GM12865 (cell line): ENCODE measurements around the gene FRK.

Source experiments
- DNase-seq: peaks from one replicate; pipeline ENCODE4 v3.0.0; 2010; ENCODE audit warnings: low read depth
- H3K4me3 ChIP-seq: 2 replicates; pipeline ENCODE4 v1.5.1; 2011; ENCODE audit warnings: mild to moderate bottlenecking, low read depth, low read length, control low read depth
- TF ChIP-seq, protein P1 (sequence below): IDR thresholded peaks from 2 replicates; pipeline ENCODE4 v1.5.1; 2011; ENCODE audit warnings: low read length, control low read depth, low read depth, inconsistent platforms; ENCODE audit not compliant: insufficient read depth; ENCODE audit errors: missing control alignments

FRK gene

DNA sequence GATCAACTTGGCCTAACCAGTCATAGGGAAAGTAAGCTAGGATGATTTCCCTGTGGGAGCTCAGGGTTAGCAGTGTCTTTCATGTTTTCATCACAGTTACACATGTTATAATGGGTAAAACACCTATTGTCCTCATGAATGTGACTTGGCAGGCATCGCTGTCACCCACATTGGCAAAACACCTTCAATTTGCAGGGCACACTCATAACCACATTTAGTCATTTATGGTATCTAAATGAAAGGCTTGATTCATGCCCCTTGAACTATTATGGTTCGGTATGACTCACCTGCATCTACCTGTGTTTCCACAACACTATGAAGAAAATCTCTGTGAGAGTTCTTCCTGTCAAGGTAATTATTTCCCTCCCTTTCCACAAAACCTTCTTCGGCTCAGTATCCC is 49.2 kb downstream of the FRK start:
- TF ChIP-seq, protein P1, sequence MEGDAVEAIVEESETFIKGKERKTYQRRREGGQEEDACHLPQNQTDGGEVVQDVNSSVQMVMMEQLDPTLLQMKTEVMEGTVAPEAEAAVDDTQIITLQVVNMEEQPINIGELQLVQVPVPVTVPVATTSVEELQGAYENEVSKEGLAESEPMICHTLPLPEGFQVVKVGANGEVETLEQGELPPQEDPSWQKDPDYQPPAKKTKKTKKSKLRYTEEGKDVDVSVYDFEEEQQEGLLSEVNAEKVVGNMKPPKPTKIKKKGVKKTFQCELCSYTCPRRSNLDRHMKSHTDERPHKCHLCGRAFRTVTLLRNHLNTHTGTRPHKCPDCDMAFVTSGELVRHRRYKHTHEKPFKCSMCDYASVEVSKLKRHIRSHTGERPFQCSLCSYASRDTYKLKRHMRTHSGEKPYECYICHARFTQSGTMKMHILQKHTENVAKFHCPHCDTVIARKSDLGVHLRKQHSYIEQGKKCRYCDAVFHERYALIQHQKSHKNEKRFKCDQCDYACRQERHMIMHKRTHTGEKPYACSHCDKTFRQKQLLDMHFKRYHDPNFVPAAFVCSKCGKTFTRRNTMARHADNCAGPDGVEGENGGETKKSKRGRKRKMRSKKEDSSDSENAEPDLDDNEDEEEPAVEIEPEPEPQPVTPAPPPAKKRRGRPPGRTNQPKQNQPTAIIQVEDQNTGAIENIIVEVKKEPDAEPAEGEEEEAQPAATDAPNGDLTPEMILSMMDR = no peak
- H3K4me3 ChIP-seq = no peak overlapping the region
- DNase-seq = peak; percentile 80

DNA sequence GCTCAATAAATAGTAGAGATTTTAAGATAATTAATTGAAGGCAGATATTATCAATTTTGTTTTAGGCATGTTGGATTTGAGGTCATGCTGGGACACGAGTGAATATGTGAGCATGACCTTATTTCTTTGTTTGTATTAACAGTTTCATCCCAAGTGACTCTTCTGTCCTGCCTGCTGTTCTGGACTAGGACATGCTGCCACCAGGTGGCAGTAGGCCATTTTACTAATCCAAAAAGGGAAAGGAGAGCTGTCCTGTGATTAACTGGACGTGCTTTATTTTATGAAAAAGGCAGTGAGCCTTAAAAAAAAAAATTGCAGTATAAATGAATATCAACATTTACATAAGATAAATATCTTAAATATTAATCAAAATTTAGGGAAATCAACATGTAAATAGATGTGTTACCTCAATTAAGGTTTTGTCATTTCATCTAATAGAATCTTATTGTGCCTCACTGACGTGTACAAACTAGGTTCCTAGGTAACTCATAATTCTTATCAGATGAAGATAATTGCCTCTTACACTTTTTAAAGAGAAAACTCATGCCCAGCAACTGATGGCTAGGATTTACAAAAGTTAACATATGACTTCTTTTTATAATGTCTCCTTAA is 49.8 kb downstream of the FRK start:
- TF ChIP-seq, protein P1 = peak; percentile 74
- H3K4me3 ChIP-seq = no peak overlapping the region
- DNase-seq = peak; percentile 81

DNA sequence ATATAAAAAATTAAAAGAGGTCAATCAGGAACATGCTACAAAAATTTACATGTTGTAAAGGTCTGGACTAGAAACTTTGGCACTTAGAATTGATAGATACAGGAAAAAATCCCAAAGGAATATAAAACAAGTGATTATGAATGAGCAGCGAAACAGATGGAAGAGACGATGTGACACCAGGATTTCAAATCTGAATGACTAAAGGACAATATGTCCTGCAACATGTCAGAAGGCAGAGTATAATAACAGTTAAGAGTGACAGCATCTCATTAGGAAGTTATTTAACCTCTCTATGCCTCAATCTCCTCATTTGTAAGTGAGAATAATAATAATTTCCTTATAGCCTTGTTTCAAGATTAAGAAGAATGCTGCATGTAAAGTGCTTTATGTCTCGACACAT is 50.3 kb downstream of the FRK start:
- no peak overlapping the region for H3K4me3 ChIP-seq
- TF ChIP-seq, protein P1 = no peak
- DNase-seq = no peak

DNA sequence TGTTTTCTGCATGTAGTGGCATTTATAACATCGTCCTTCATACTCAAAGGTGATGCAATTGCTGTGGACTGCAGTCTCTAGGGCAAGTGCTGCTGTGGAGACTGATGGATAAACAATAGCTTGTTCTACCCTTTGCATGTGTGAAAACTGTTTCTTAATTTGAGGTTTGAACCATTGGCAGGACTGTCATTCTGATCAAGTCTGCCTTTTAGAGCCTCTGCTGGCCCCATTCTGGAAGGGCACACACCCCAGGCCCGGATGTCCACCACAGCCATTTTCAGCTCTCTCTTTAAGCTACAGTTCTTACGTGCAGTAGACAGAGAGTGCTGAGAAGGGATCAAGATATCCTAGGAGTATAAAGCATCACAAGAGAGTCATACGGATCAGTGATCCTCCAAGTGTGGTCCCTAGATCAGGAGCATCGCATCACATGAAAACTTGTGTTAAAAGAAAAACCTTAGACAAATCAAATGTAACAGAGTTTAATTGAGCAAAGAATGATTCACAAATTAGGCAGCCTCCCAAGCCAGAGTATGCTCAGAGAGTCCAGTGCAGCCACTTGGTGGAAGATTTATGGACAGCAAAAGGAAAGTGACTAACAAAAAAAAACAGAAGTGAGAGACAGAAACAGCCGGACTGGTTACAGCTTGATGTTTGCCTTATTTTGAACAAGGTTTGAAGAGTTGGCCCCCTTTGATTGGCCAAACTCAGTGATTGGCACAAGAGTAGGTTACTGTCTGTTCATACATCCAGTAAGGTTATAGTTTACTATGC is 52.0 kb downstream of the FRK start:
- peak; percentile 72 for DNase-seq
- TF ChIP-seq, protein P1 = no peak
- no peak overlapping the region for H3K4me3 ChIP-seq

DNA sequence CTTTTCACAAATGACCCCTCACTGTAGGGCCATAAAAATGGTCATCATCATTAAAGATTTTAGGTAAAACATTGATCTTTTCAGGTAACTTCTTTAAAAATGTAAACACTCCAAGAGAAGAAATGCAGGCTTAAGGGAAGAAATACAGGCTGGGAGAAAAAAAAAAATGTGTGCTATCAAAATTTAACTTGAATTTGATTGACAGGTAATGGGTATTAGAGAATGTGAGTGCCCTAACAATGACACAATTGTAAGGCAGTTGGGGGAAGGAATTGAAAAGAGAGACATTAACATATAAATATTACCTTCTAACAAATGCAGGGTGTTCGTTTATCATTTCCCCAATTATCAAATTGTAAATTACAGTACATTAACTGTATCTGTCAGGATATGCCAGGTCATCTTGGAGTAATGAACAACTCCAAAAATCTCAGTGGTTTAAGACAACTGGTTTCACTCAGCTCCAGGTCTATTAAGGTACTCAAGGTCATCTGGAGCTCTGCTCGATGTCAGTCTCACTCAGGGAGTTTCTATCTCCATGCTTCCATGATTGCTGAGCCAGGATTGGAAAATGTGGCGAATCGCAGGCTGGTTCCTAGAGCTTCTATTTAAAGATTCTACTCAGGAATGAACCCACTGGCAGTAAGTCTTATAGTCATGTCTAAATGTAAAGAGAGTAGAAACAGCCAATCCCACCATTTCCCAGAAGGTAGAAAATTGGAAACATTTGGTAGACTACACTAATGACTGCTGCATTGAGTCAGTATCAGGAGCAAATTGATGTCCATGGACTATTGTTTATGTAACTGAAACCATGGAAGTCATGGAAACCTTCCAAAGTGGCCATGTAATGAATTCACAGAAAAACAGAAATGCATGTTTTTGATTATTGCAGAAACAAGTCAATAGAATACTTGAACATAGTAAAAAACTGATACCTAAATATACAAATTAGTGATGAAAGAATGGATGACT is 55.6 kb downstream of the FRK start:
- H3K4me3 ChIP-seq = no peak overlapping the region
- TF ChIP-seq, protein P1 = no peak
- DNase-seq = no peak

DNA sequence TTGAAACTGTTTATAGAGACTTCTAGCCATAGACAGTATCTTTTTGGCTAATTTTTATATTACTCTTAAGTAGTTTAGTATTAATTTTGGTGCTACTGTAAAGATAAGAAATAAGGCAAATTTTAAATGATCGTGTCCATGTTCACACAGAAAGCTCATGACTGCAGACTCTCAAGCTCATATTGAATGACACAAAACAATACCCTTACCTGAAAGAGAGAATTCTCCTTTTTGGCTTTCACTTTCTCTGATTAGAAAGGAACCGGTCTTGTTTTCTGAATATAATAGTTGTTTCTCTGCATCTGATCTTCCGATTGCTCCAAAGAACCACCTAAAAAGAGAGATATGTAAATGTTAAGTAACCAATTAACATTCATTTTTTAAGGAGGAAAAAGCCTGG is 57.0 kb downstream of the FRK start:
- TF ChIP-seq, protein P1 = no peak

More for the DNA sequence above, 57.0 kb downstream of the FRK start:
- DNase-seq = peak; percentile 56
- H3K4me3 ChIP-seq = no peak overlapping the region
